ENCODE results near the gene C16orf89.
"Not testable (repeated sequence)": the region's sequence is repeated elsewhere in the genome, so short reads cannot be mapped to it uniquely, and the experiment has no call there.

C16orf89 gene

GRCh38 chr16:5078626-5079025 lies 12.9 kb upstream of the C16orf89 start (continued):
- TF ChIP-seq ZNF354C (tag by site-specific recombination; IDR thresholded peaks at IDR 0.05; ENCODE audit: borderline replicate concordance, low read depth) (no peak), KLF1 (tag by site-specific recombination; IDR thresholded peaks at IDR 0.05) (no peak), ZNF140 (tag by site-specific recombination; IDR thresholded peaks at IDR 0.05) (no peak)

GRCh38 chr16:5077304-5077703 lies 11.5 kb upstream of the C16orf89 start:
- POLR2A ChIA-PET = no interaction called here
- no peak for TF ChIP-seq ZNF292 (tag by site-specific recombination; IDR thresholded peaks at IDR 0.05; ENCODE audit: borderline replicate concordance, low read depth)
- TF ChIP-seq ZNF830 (tag by site-specific recombination; IDR thresholded peaks at IDR 0.05; ENCODE audit: low read depth) = no peak
- no peak for TF ChIP-seq ZNF701 (tag by site-specific recombination; IDR thresholded peaks at IDR 0.05)
- Histone ChIP-seq H3K4me1 (ENCODE audit: control insufficient read depth, insufficient read depth, low read length) (no peaks in the 10 kb centered on the region), H3K4me3 (ENCODE audit: low read depth, low read length) (no peak overlapping the region), H3K36me3 (ENCODE audit: control insufficient read depth in 2 of 2, insufficient read depth in 1 of 2, low read length in 2 of 2) (peaks cover 0 to 40% of the 10 kb centered on the region in 2 experiments; a peak in 1 of 3 replicates), H3K27ac (ENCODE audit: extremely low read depth, low read depth, low read length) (no peak overlapping the region), H3K9me3 (ENCODE audit: control insufficient read depth, insufficient read depth, low read depth, low read length) (no peaks in the 10 kb centered on the region)
- CTCF ChIA-PET = interaction anchor here (0.7 kb wide), 1 partner anchor 21 kb away, joined by 3 read pairs; no protein-coding TSS in a partner anchor

- ChIA-PET POLR2A (interaction anchor here (1.2 kb wide), 1 partner anchor 22 kb away, joined by 3 read pairs; the partner anchor contains the start of gene EEF2KMT), CTCF (interaction anchor here (0.5 to 1.1 kb wide), 3 partner anchors 9 to 558 kb away, joined by 3 to 9 read pairs (median 6); no protein-coding TSS in a partner anchor)
- Histone ChIP-seq H3K36me3 (ENCODE audit: control insufficient read depth in 2 of 2, insufficient read depth in 1 of 2, low read length in 2 of 2) (peaks cover 0 to 40% of the 10 kb centered on the region in 2 experiments; a peak in 1 of 3 replicates), H3K27ac (ENCODE audit: extremely low read depth, low read depth, low read length) (no peak overlapping the region), H3K4me1 (ENCODE audit: control insufficient read depth, insufficient read depth, low read length) (no peaks in the 10 kb centered on the region), H3K4me3 (ENCODE audit: low read depth, low read length) (no peak overlapping the region), H3K9me3 (ENCODE audit: control insufficient read depth, insufficient read depth, low read depth, low read length) (no peaks in the 10 kb centered on the region)
- TF ChIP-seq AEBP2 (tag by site-specific recombination; IDR thresholded peaks at IDR 0.05; ENCODE audit: borderline replicate concordance) = no peak
- TF ChIP-seq ZNF791 (tag by site-specific recombination; IDR thresholded peaks at IDR 0.05) = no peak
- TF ChIP-seq ZNF398 (tag by site-specific recombination; IDR thresholded peaks at IDR 0.05) = no peak
- TF ChIP-seq ZNF423 (tag by site-specific recombination; IDR thresholded peaks at IDR 0.05) = no peak
- no peak for TF ChIP-seq BCL11B (tag by site-specific recombination; IDR thresholded peaks at IDR 0.05; ENCODE audit: low read depth)
- TF ChIP-seq REPIN1 (tag by site-specific recombination; IDR thresholded peaks at IDR 0.05; ENCODE audit: low read depth) = no peak
- TF ChIP-seq ZBTB48 (tag by site-specific recombination; IDR thresholded peaks at IDR 0.05) = no peak
- no peak for TF ChIP-seq SETDB1 (IDR thresholded peaks at IDR 0.05; ENCODE audit: insufficient read length, low read length)
- TF ChIP-seq ZNF843 (tag by site-specific recombination; IDR thresholded peaks at IDR 0.05) = no peak
- TF ChIP-seq ZNF341 (tag by site-specific recombination; IDR thresholded peaks at IDR 0.05; ENCODE audit: low read depth) = no peak
- TF ChIP-seq ZNF16 (tag by site-specific recombination; IDR thresholded peaks at IDR 0.05; ENCODE audit: low read depth) = no peak
- TF ChIP-seq SP3 (tag by site-specific recombination; IDR thresholded peaks at IDR 0.05) = no peak
These were observed 9.9 kb upstream of the C16orf89 start for GRCh38 chr16:5075637-5076036.

- H3K4me1 ChIP-seq (ENCODE audit: control insufficient read depth, insufficient read depth, low read length); CTCF ChIA-PET; H3K9me3 ChIP-seq (ENCODE audit: control insufficient read depth, insufficient read depth, low read depth, low read length); H3K27ac ChIP-seq (ENCODE audit: extremely low read depth, low read depth, low read length); H3K4me3 ChIP-seq (ENCODE audit: low read depth, low read length); POLR2A ChIA-PET: not testable (repeated sequence)
- H3K36me3 ChIP-seq (ENCODE audit: control insufficient read depth in 2 of 2, insufficient read depth in 1 of 2, low read length in 2 of 2) = peaks cover 0 to 40% of the 10 kb centered on the region in 2 experiments; a peak in 1 of 3 replicates
These were observed 8.0 kb upstream of the C16orf89 start for GRCh38 chr16:5073771-5074170.

Data from HEK293 (cell line).